ENCODE data around the gene ARL5A. TPM values are rescaled to one million over a fixed set of nuclear protein-coding genes. Genes with fewer than 3 reads are reported as not detected.

Gene ARL5A
- total RNA-seq, 2 donors from 2014 or later = 46.9 to 64.5 TPM

- Mint-ChIP-seq H3K27ac (no peak overlapping the region), H3K36me3 (no peaks in the 10 kb centered on the region), H3K9me3 (no peaks in the 10 kb centered on the region)
- DNase-seq (ENCODE audit: low spot score in 2 of 2) (no peak), ATAC-seq (no peak)
Measured at GRCh38 chr2:151844211-151844896, 16.1 kb upstream of the ARL5A start.

GRCh38 chr2:151843691-151844061 is 15.5 kb upstream of the ARL5A start:
- no peak overlapping the region for H3K27ac Mint-ChIP-seq
- no peaks in the 10 kb centered on the region for H3K36me3 Mint-ChIP-seq
- ATAC-seq (no peak), DNase-seq (ENCODE audit: low spot score in 2 of 2) (no peak)
- H3K9me3 Mint-ChIP-seq = no peaks in the 10 kb centered on the region

- Mint-ChIP-seq H3K27ac (no peak overlapping the region), H3K9me3 (no peaks in the 10 kb centered on the region), H3K36me3 (no peaks in the 10 kb centered on the region)
- ATAC-seq (peak in 1 of 2 donors; percentile 9), DNase-seq (ENCODE audit: low spot score in 2 of 2) (no peak)
Measured at GRCh38 chr2:151842830-151843690, 14.8 kb upstream of the ARL5A start.

GRCh38 chr2:151841047-151841424 is 12.8 kb upstream of the ARL5A start:
- H3K36me3 Mint-ChIP-seq = no peaks in the 10 kb centered on the region
- no peak for DNase-seq (ENCODE audit: low spot score in 2 of 2)
- no peak for ATAC-seq
- H3K9me3 Mint-ChIP-seq = no peaks in the 10 kb centered on the region
- H3K27ac Mint-ChIP-seq = no peak overlapping the region

- H3K27ac Mint-ChIP-seq = no peak overlapping the region
- DNase-seq (ENCODE audit: low spot score in 2 of 2) (no peak), ATAC-seq (peak; percentile 26 to 96)
- H3K9me3 Mint-ChIP-seq = no peaks in the 10 kb centered on the region
- H3K36me3 Mint-ChIP-seq = no peaks in the 10 kb centered on the region
Measured at GRCh38 chr2:151840216-151841046, 12.2 kb upstream of the ARL5A start.

GRCh38 chr2:151837926-151838325 is 9.7 kb upstream of the ARL5A start:
- no peak overlapping the region for H3K27ac Mint-ChIP-seq
- no peak for ATAC-seq
- no peaks in the 10 kb centered on the region for H3K9me3 Mint-ChIP-seq
- DNase-seq (ENCODE audit: low spot score in 2 of 2) = no peak
- no peaks in the 10 kb centered on the region for H3K36me3 Mint-ChIP-seq

GRCh38 chr2:151833984-151834383 is 5.8 kb upstream of the ARL5A start:
- H3K9me3 Mint-ChIP-seq = peaks cover 5 to 6% of the 10 kb centered on the region in 2 donors
- no peak for DNase-seq (ENCODE audit: low spot score in 2 of 2)
- H3K36me3 Mint-ChIP-seq = no peaks in the 10 kb centered on the region
- ATAC-seq = no peak
- no peak overlapping the region for H3K27ac Mint-ChIP-seq

- ATAC-seq (no peak), DNase-seq (ENCODE audit: low spot score in 2 of 2) (no peak)
- Mint-ChIP-seq H3K36me3 (peaks cover 6 to 7% of the 10 kb centered on the region in 2 donors), H3K27ac (no peak overlapping the region), H3K9me3 (peaks cover 5 to 6% of the 10 kb centered on the region in 2 donors)
Measured at GRCh38 chr2:151830961-151831360, 2.7 kb upstream of the ARL5A start.

GRCh38 chr2:151828890-151829324 is 686 bp upstream of the ARL5A start:
- ATAC-seq = no peak
- peaks cover 6 to 12% of the 10 kb centered on the region in 2 donors for H3K36me3 Mint-ChIP-seq
- H3K27ac Mint-ChIP-seq = peak overlapping the region; percentile 48 to 93
- DNase-seq (ENCODE audit: low spot score in 2 of 2) = no peak
- H3K9me3 Mint-ChIP-seq = peaks cover 5 to 6% of the 10 kb centered on the region in 2 donors

GRCh38 chr2:151827564-151828142 is 568 bp downstream of the ARL5A start:
- Mint-ChIP-seq H3K9me3 (peaks cover 5 to 6% of the 10 kb centered on the region in 2 donors), H3K36me3 (peaks cover 6 to 12% of the 10 kb centered on the region in 2 donors), H3K27ac (peak overlapping the region; percentile 93 to 96)
- peak in 1 of 2 donors; percentile 22 for DNase-seq (ENCODE audit: low spot score in 2 of 2)
- ATAC-seq = peak; percentile 28 to 39

GRCh38 chr2:151826737-151827157 is 1.5 kb downstream of the ARL5A start:
- peaks cover 6 to 12% of the 10 kb centered on the region in 2 donors for H3K36me3 Mint-ChIP-seq
- DNase-seq (ENCODE audit: low spot score in 2 of 2) (no peak), ATAC-seq (no peak)
- H3K9me3 Mint-ChIP-seq = peaks cover 5 to 6% of the 10 kb centered on the region in 2 donors
- peak overlapping the region in 1 of 2 donors; percentile 93 for H3K27ac Mint-ChIP-seq

- H3K36me3 Mint-ChIP-seq = peaks cover 12 to 17% of the 10 kb centered on the region in 2 donors
- peaks cover 5 to 6% of the 10 kb centered on the region in 2 donors for H3K9me3 Mint-ChIP-seq
- no peak overlapping the region for H3K27ac Mint-ChIP-seq
- no peak for ATAC-seq
- DNase-seq (ENCODE audit: low spot score in 2 of 2) = no peak
Measured at GRCh38 chr2:151824886-151825285, 3.3 kb downstream of the ARL5A start.

GRCh38 chr2:151823651-151824050 is 4.6 kb downstream of the ARL5A start:
- no peak for ATAC-seq

GRCh38 chr2:151819920-151820319 is 8.3 kb downstream of the ARL5A start:
- H3K27ac Mint-ChIP-seq = peak overlapping the region; percentile 61 to 77
- peaks cover 10 to 14% of the 10 kb centered on the region in 2 donors for H3K36me3 Mint-ChIP-seq
- H3K9me3 Mint-ChIP-seq = no peaks in the 10 kb centered on the region
- ATAC-seq (peak; percentile 98), DNase-seq (ENCODE audit: low spot score in 2 of 2) (no peak)

More at GRCh38 chr2:151823651-151824050, 4.6 kb downstream of the ARL5A start:
- H3K9me3 Mint-ChIP-seq = no peaks in the 10 kb centered on the region
- DNase-seq (ENCODE audit: low spot score in 2 of 2) = no peak
- H3K36me3 Mint-ChIP-seq = peaks cover 12 to 17% of the 10 kb centered on the region in 2 donors
- no peak overlapping the region for H3K27ac Mint-ChIP-seq

GRCh38 chr2:151817929-151818328 is 10.3 kb downstream of the ARL5A start:
- no peak for DNase-seq (ENCODE audit: low spot score in 2 of 2)
- peak overlapping the region in 1 of 2 donors; percentile 36 for H3K27ac Mint-ChIP-seq
- ATAC-seq = no peak
- H3K9me3 Mint-ChIP-seq = no peaks in the 10 kb centered on the region
- peaks cover 11 to 22% of the 10 kb centered on the region in 2 donors for H3K36me3 Mint-ChIP-seq

- ATAC-seq (no peak), DNase-seq (ENCODE audit: low spot score in 2 of 2) (no peak)
- H3K9me3 Mint-ChIP-seq = no peaks in the 10 kb centered on the region
- peaks cover 14 to 30% of the 10 kb centered on the region in 2 donors for H3K36me3 Mint-ChIP-seq
- H3K27ac Mint-ChIP-seq = no peak overlapping the region
Measured at GRCh38 chr2:151816843-151817242, 11.4 kb downstream of the ARL5A start.
